MM.1S (cell line): ENCODE measurements around the gene ATPAF1.
"Not testable (repeated sequence)": the region's sequence is repeated elsewhere in the genome, so short reads cannot be mapped to it uniquely, and the experiment has no call there.

Source experiments
- DNase-seq: peaks from one replicate; pipeline ENCODE4 v3.0.0-alpha.2; 2015
- H2AFZ ChIP-seq: fragments of 300-600 bp; sonication (generic); 2 replicates; pipeline ENCODE4 v1.6.0; 2016; ENCODE audit warnings: antibody characterized with exemption, low read length
- H3F3A ChIP-seq: fragments of 300-600 bp; sonication (generic); 2 replicates; pipeline ENCODE4 v1.6.1; 2016; ENCODE audit warnings: mild to moderate bottlenecking, antibody characterized with exemption, low read length, moderate library complexity, mixed read lengths; ENCODE audit not compliant: insufficient read depth
- H3K27ac ChIP-seq: fragments of 300-600 bp; sonication (generic); 2 replicates; pipeline ENCODE4 v1.5.1; 2016; ENCODE audit warnings: mild to moderate bottlenecking, low read length
- H3K27me3 ChIP-seq: fragments of 300-600 bp; sonication (generic); replicated peaks from 2 replicates; pipeline ENCODE4 v1.6.0; 2016; ENCODE audit warnings: low read length; ENCODE audit not compliant: insufficient read depth
- H3K36me3 ChIP-seq: fragments of 300-600 bp; sonication (generic); replicated peaks from 2 replicates; pipeline ENCODE4 v1.6.1; 2016; ENCODE audit warnings: mild to moderate bottlenecking, low read length, mixed read lengths; ENCODE audit not compliant: insufficient read depth
- H3K4me1 ChIP-seq: fragments of 300-600 bp; sonication (generic); 2 replicates; pipeline ENCODE4 v1.6.1; 2016; ENCODE audit warnings: low read length, mixed read lengths
- H3K4me2 ChIP-seq: fragments of 300-600 bp; sonication (generic); 2 replicates; pipeline ENCODE4 v1.6.0; 2016; ENCODE audit warnings: low read depth, low read length
- H3K4me3 ChIP-seq: fragments of 300-600 bp; sonication (generic); 2 replicates; pipeline ENCODE4 v1.5.1; 2016; ENCODE audit warnings: low read length, mixed read lengths
- H3K79me2 ChIP-seq: fragments of 300-600 bp; sonication (generic); 2 replicates; pipeline ENCODE4 v1.6.1; 2016; ENCODE audit warnings: mixed run types, low read length, mixed read lengths
- H3K9ac ChIP-seq: fragments of 300-600 bp; sonication (generic); 2 replicates; pipeline ENCODE4 v1.6.1; 2016; ENCODE audit warnings: low read length, mixed read lengths
- H3K9me2 ChIP-seq: fragments of 300-600 bp; sonication (generic); replicated peaks from 2 replicates; pipeline ENCODE4 v1.6.1; 2016; ENCODE audit warnings: mild to moderate bottlenecking, low read length, mixed read lengths; ENCODE audit not compliant: insufficient read depth
- H3K9me3 ChIP-seq: fragments of 300-600 bp; sonication (generic); replicated peaks from 2 replicates; pipeline ENCODE4 v1.6.1; 2016; ENCODE audit warnings: mild to moderate bottlenecking, low read length, mixed read lengths; ENCODE audit not compliant: insufficient read depth
- H4K20me1 ChIP-seq: fragments of 300-600 bp; sonication (generic); 2 replicates; pipeline ENCODE4 v1.6.1; 2016; ENCODE audit warnings: mild to moderate bottlenecking, low read length, moderate library complexity, mixed read lengths; ENCODE audit not compliant: insufficient read depth
- EZH2 ChIP-seq: fragments of 300-600 bp; sonication (generic); optimal IDR thresholded peaks from 2 replicates; pipeline ENCODE3; 2017; ENCODE audit warnings: low read depth, mild to moderate bottlenecking, antibody characterized with exemption, low read length, mixed read lengths
- EZH2phosphoT487 ChIP-seq: fragments of 300-600 bp; sonication (generic); IDR thresholded peaks from 2 replicates; pipeline ENCODE4 v1.6.1; 2018; ENCODE audit warnings: antibody characterized with exemption, low read length
- TF ChIP-seq, protein P1 (sequence below): fragments of 300-600 bp; sonication (generic); IDR thresholded peaks from 2 replicates; pipeline ENCODE4 v1.5.1; 2016; ENCODE audit warnings: antibody characterized with exemption, low read length, mixed read lengths

Gene ATPAF1

DNA sequence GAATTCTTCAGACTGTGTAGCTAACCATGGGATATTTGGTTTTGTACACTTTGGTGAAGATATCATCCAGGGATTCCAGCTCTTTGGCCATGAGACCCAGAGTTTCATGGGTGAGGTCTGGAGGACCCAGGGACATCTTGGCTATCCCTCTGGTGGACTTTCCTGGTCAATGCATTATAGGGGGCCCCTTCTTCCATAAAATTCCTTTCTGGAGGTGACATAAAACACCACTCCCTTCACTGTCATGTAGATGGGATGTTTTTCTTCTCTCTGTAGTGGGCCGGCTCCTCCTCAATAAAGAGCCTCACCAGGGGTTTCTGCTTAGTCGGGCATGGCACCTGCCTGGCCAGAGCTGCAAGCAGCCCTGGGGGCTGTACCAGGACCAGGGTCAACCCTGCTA, 2.2 kb downstream of the ATPAF1 start:
- Histone ChIP-seq H3K36me3 (0 out of 2 replicates have a peak, but pooled peaks cover 2% of the 10 kb centered on the region), H3F3A (peaks cover 6% of the 10 kb centered on the region; the same call in 1 of the 2 replicates), H4K20me1 (no peaks in the 10 kb centered on the region), H3K9me3 (no peaks in the 10 kb centered on the region), H3K4me2 (no peak overlapping the region), H3K27ac (no peak overlapping the region), H2AFZ (no peak overlapping the region), H3K4me1 (peaks cover 7% of the 10 kb centered on the region; the same call in 1 of the 2 replicates), H3K4me3 (no peak overlapping the region), H3K9me2 (no peaks in the 10 kb centered on the region), H3K27me3 (no peaks in the 10 kb centered on the region), H3K9ac (no peak overlapping the region), H3K79me2 (peaks cover 18% of the 10 kb centered on the region)
- no peak for DNase-seq
- TF ChIP-seq, protein P1, sequence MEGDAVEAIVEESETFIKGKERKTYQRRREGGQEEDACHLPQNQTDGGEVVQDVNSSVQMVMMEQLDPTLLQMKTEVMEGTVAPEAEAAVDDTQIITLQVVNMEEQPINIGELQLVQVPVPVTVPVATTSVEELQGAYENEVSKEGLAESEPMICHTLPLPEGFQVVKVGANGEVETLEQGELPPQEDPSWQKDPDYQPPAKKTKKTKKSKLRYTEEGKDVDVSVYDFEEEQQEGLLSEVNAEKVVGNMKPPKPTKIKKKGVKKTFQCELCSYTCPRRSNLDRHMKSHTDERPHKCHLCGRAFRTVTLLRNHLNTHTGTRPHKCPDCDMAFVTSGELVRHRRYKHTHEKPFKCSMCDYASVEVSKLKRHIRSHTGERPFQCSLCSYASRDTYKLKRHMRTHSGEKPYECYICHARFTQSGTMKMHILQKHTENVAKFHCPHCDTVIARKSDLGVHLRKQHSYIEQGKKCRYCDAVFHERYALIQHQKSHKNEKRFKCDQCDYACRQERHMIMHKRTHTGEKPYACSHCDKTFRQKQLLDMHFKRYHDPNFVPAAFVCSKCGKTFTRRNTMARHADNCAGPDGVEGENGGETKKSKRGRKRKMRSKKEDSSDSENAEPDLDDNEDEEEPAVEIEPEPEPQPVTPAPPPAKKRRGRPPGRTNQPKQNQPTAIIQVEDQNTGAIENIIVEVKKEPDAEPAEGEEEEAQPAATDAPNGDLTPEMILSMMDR: no peak
- no peak for TF ChIP-seq EZH2
- TF ChIP-seq EZH2phosphoT487: no peak

GRCh38 chr1:46662919-46663318, 5.2 kb downstream of the ATPAF1 start:
- not testable (repeated sequence) for H2AFZ ChIP-seq, H3K36me3 ChIP-seq, H4K20me1 ChIP-seq, H3K9ac ChIP-seq, H3K9me2 ChIP-seq, DNase-seq, H3K27ac ChIP-seq, H3K9me3 ChIP-seq, H3K27me3 ChIP-seq, H3K4me2 ChIP-seq, H3K4me3 ChIP-seq
- Histone ChIP-seq H3K79me2 (peaks cover 23% of the 10 kb centered on the region), H3K4me1 (peaks cover 17% of the 10 kb centered on the region), H3F3A (peaks cover 11% of the 10 kb centered on the region)

DNA sequence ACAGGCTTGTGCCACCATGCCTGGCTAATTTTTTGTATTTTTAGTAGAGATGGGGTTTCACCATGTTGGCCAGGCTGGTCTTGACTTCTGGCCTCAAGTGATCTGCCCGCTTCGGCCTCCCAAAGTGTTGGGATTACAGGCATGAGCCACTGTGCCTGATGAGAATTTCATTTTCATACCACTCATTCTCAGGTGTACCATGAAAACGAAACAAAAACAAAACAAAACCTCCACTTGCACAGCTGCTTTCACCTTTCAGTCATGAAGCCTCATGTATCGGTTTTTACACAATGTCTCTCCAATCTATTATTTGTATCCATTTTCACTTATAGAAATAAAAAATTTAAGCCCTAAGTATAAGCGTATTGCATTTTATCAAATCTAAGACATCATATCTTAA, 8.0 kb downstream of the ATPAF1 start:
- H3K9me2 ChIP-seq, H4K20me1 ChIP-seq, H3K27ac ChIP-seq, H3K27me3 ChIP-seq, H3K36me3 ChIP-seq, H3K9me3 ChIP-seq, H2AFZ ChIP-seq, H3K79me2 ChIP-seq, H3K9ac ChIP-seq: not testable (repeated sequence)
- Histone ChIP-seq H3K4me1 (peaks cover 10% of the 10 kb centered on the region), H3K4me3 (peak overlapping the region; percentile 12; the same call in 1 of the 2 replicates), H3K4me2 (peak overlapping the region; percentile 52), H3F3A (peaks cover 11% of the 10 kb centered on the region)
- peak; percentile 81 for DNase-seq

- TF ChIP-seq EZH2phosphoT487 (no peak), EZH2 (no peak)
- TF ChIP-seq, protein P1: no peak
- no peak overlapping the region for H2AFZ ChIP-seq
- H4K20me1 ChIP-seq: no peaks in the 10 kb centered on the region; the same call in 1 of the 2 replicates
- H3K4me2 ChIP-seq: peak overlapping the region; percentile 52; the same call in 1 of the 2 replicates
- peaks cover 10% of the 10 kb centered on the region for H3K4me1 ChIP-seq
- peaks cover 5% of the 10 kb centered on the region for H3K79me2 ChIP-seq
- no peak for DNase-seq
- H3K27me3 ChIP-seq: no peaks in the 10 kb centered on the region
- no peaks in the 10 kb centered on the region for H3K9me3 ChIP-seq
- no peak overlapping the region for H3K4me3 ChIP-seq
- H3K9me2 ChIP-seq: no peaks in the 10 kb centered on the region
- peaks cover 2% of the 10 kb centered on the region; the same call in 1 of the 2 replicates for H3K36me3 ChIP-seq
- peaks cover 11% of the 10 kb centered on the region for H3F3A ChIP-seq
- no peak overlapping the region for H3K27ac ChIP-seq
- no peak overlapping the region for H3K9ac ChIP-seq
These were observed 8.8 kb downstream of the ATPAF1 start for GRCh38 chr1:46659307-46659870.
